GM12801 (cell line): ENCODE data around the gene DMRTA1.

ENCODE experiments used
- CTCF ChIP-seq: IDR thresholded peaks from one replicate; pipeline ENCODE4 v1.5.1; 2011; ENCODE audit warnings: control low read depth; ENCODE audit not compliant: insufficient read length; ENCODE audit errors: extremely low read depth

Gene DMRTA1

DNA sequence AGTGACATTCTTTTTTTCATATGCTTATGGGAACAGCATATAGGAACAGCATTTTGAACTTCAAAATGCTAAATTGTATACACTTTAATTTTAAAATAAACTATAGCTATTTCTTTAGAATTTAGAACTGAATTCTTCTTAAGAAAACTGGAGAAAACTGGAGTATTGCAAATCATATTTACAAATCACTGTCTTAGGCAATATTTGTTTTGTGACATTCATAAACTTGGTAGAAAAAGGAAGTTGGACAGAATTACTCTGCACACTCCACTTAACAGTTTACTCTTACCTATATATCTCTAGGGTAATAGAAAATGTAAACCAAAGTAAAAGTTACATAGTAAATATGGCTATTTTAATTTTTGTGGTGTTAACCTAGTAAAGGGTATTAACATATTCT, 3.1 kb downstream of the DMRTA1 start:
- no peak for TF ChIP-seq CTCF

GRCh38 chr9:22452415-22453010, 5.9 kb downstream of the DMRTA1 start:
- TF ChIP-seq CTCF: no peak

- no peak for TF ChIP-seq CTCF
These were observed 7.4 kb downstream of the DMRTA1 start for GRCh38 chr9:22454016-22454415.

DNA sequence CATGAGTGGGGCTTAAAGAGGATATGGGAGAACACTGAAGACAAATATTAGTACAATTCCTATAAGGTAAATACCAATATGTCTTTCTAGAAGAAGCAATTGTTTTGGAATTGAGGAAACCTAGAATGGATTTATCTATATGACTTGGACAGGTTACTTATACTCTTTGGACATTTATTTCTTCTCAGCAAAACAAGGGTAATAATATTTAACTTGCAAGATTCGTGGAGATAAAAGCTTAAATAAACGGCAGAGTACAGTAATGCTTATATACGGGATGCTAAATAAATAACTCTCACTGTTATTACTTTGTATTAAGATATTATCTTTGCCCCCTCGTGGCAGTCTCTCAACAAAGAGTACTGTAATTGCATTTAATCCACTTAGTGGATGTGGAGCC, 8.6 kb downstream of the DMRTA1 start:
- no peak for TF ChIP-seq CTCF

DNA sequence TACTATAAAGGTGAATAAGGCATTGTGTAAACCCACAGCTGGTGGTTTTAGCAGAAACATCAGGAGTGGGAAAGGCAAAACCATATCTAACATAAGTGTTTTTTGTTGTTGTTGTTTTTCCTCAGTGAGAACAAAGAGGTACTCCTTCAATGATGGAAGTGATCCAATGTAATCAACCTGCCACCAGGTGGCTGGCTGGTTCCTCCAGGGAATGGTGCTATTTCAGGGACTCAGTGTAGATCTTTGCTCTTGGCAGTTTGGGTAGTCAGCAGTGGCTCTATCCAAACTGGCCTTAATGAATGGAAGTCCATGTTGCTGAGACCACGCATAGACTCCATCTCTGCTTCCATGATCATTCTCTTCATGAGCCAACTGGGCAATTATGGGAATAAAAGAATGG, 10.8 kb downstream of the DMRTA1 start:
- TF ChIP-seq CTCF: no peak

DNA sequence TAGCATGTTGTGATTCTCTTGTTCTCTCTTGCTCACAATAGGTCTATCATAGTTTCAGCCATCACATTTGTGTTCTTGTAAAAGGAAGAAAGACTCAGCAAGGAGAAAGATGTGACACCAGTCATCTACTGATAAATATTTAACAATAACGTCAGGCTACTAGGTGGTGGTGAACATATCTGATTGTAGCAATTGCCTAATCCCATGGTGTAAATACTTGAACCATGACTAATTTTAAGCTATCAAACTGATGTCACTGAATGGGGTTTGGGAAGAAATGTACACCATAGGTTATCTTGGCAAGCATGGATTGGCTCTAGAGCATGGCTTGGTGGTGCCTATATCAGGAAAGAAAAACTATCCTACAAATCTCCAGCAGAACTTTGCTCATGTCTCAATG, 16.6 kb downstream of the DMRTA1 start:
- no peak for TF ChIP-seq CTCF

DNA sequence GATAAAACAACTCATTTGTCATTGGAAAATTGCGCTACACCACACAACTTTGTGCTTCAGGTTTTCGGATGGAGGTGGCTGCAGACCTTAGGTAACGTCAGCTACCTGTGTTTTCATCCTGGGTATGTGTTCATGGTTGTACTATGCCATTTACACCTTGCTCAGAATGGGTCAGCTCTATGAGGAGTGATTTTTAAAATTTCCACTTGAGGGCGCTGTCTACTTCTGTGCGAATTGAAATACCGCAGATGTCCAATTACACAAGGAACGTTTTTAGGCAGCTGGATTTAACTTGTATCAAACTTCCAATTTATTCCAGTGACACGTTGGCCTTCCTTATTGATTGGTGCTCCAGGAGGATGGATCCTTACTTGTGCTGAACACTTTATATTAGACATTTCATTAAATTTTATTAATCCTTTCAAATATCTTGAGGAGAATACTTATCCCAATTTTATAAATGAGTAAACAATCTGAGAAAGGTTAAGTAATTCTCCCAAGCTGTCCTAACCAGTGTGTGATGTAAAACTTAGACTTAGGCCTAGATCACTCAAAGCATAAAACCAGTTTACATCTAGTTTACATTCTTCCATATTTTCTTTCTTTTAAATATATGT, 23.4 kb downstream of the DMRTA1 start:
- no peak for TF ChIP-seq CTCF
